Mesenchymal stem cell (in vitro differentiated cells and primary cell): ENCODE data around the gene TRIM36.

Experiments used
- DNase-seq: peaks from one replicate; pipeline ENCODE4 v3.0.0-alpha.2; 2013
- H2AFZ ChIP-seq: one replicate; pipeline ENCODE4 v1.6.1; 2013; ENCODE audit warnings: low read depth, mild to moderate bottlenecking, control low read depth, inconsistent platforms, low read length, moderate library complexity
- H2AK5ac ChIP-seq: 2 replicates; pipeline ENCODE4 v1.6.1; 2013; ENCODE audit warnings: low read length, moderate library complexity, mild to moderate bottlenecking, inconsistent platforms; ENCODE audit not compliant: severe bottlenecking
- H2BK120ac ChIP-seq: one replicate; pipeline ENCODE4 v1.6.1; 2013; ENCODE audit warnings: low read depth, mild to moderate bottlenecking, inconsistent platforms, low read length, moderate library complexity
- H2BK12ac ChIP-seq, 2 experiments: one replicate each; pipeline ENCODE4 v1.6.1; 2013; ENCODE audit warnings: inconsistent platforms in 2 of 2, low read length in 2 of 2, mild to moderate bottlenecking in 2 of 2, moderate library complexity in 2 of 2, control low read depth in 1 of 2
- H2BK15ac ChIP-seq: one replicate; pipeline ENCODE4 v1.6.1; 2013; ENCODE audit warnings: mild to moderate bottlenecking, low read depth, inconsistent platforms; ENCODE audit not compliant: poor library complexity, severe bottlenecking
- H2BK5ac ChIP-seq: 2 replicates; pipeline ENCODE4 v1.6.1; 2013; ENCODE audit warnings: low read depth, mild to moderate bottlenecking, low read length, control low read depth, inconsistent platforms; ENCODE audit not compliant: poor library complexity, severe bottlenecking
- H3K14ac ChIP-seq, 2 experiments: one replicate each; pipeline ENCODE4 v1.6.1; 2013; ENCODE audit warnings: inconsistent platforms in 2 of 2, low read length in 2 of 2, control low read depth in 1 of 2, mild to moderate bottlenecking in 1 of 2, moderate library complexity in 1 of 2
- H3K18ac ChIP-seq, 2 experiments: one replicate each; pipeline ENCODE4 v1.6.1; 2013; ENCODE audit warnings: inconsistent platforms in 2 of 2, low read length in 2 of 2, control low read depth in 1 of 2, low read depth in 1 of 2, mild to moderate bottlenecking in 1 of 2
- H3K23ac ChIP-seq, 2 experiments: one replicate each; pipeline ENCODE4 v1.6.1; 2013; ENCODE audit warnings: inconsistent platforms in 2 of 2, low read length in 2 of 2, mild to moderate bottlenecking in 2 of 2, moderate library complexity in 2 of 2, control low read depth in 1 of 2
- H3K27ac ChIP-seq: 2 replicates; pipeline ENCODE4 v1.5.1; 2013; ENCODE audit warnings: mild to moderate bottlenecking, moderate library complexity, low read length, control low read depth, inconsistent platforms; ENCODE audit not compliant: poor library complexity, severe bottlenecking
- H3K27me3 ChIP-seq, 2 experiments: 2 replicates each; pipeline versions ENCODE4 v1.6.1 to v1.7.0; 2013; ENCODE audit warnings: low read length in 2 of 2, mild to moderate bottlenecking in 2 of 2, moderate library complexity in 2 of 2, control low read depth in 1 of 2, inconsistent platforms in 1 of 2; ENCODE audit not compliant: control insufficient read depth in 1 of 2, insufficient read depth in 1 of 2
- H3K36me3 ChIP-seq, 2 experiments: 2 replicates each; pipeline versions ENCODE4 v1.6.1 to v1.7.0; 2013; ENCODE audit warnings: low read length in 2 of 2, control low read depth in 1 of 2, inconsistent platforms in 1 of 2, low read depth in 1 of 2, mild to moderate bottlenecking in 1 of 2; ENCODE audit not compliant: insufficient read depth in 2 of 2, control insufficient read depth in 1 of 2
- H3K4ac ChIP-seq, 2 experiments: one replicate each; pipeline ENCODE4 v1.6.1; 2013; ENCODE audit warnings: inconsistent platforms in 2 of 2, low read length in 2 of 2, mild to moderate bottlenecking in 2 of 2, moderate library complexity in 2 of 2, control low read depth in 1 of 2, low read depth in 1 of 2
- H3K4me1 ChIP-seq: 2 replicates; pipeline ENCODE4 v1.6.1; 2013; ENCODE audit warnings: low read depth, low read length, control low read depth; ENCODE audit not compliant: control insufficient read depth, insufficient read depth
- H3K4me2 ChIP-seq: 2 replicates; pipeline ENCODE4 v1.6.1; 2013; ENCODE audit warnings: low read length, mild to moderate bottlenecking, inconsistent platforms; ENCODE audit not compliant: poor library complexity, severe bottlenecking
- H3K4me3 ChIP-seq, 2 experiments: 2 replicates each; pipeline versions ENCODE4 v1.5.1 to v1.7.0; 2013; ENCODE audit warnings: low read length in 2 of 2, mild to moderate bottlenecking in 2 of 2, control low read depth in 1 of 2, low read depth in 1 of 2; ENCODE audit not compliant: insufficient read depth in 1 of 2
- H3K79me1 ChIP-seq: replicated peaks from 2 replicates; pipeline ENCODE4 v1.6.1; 2013; ENCODE audit warnings: mild to moderate bottlenecking, control low read depth, low read length, inconsistent platforms; ENCODE audit not compliant: poor library complexity, severe bottlenecking
- H3K9ac ChIP-seq: 2 replicates; pipeline ENCODE4 v1.7.0; 2013; ENCODE audit warnings: mild to moderate bottlenecking, low read length, moderate library complexity
- H3K9me3 ChIP-seq: 2 replicates; pipeline ENCODE4 v1.7.0; 2013; ENCODE audit warnings: mild to moderate bottlenecking, low read length; ENCODE audit not compliant: control insufficient read depth
- H4K8ac ChIP-seq: one replicate; pipeline ENCODE4 v1.6.1; 2013; ENCODE audit warnings: inconsistent platforms, mild to moderate bottlenecking, low read length, moderate library complexity
- H4K91ac ChIP-seq: one replicate; pipeline ENCODE4 v1.6.1; 2013; ENCODE audit warnings: mild to moderate bottlenecking, low read length, inconsistent platforms
- WGBS: methylation state at CpG from one replicate; pipeline ENCODE4 v1.1.7; 2013; ENCODE audit warnings: mixed read lengths; 5-methylcytosine and 5-hydroxymethylcytosine counted together

Gene TRIM36

GRCh38 chr5:115191474-115192031 is 21.8 kb upstream of the TRIM36 start:
- Histone ChIP-seq H3K23ac (no peak overlapping the region), H2BK5ac (no peak overlapping the region), H3K4me1 (no peaks in the 10 kb centered on the region), H4K8ac (no peak overlapping the region), H2BK12ac (no peak overlapping the region), H2AFZ (no peak overlapping the region), H3K27ac (no peak overlapping the region), H3K4ac (no peak overlapping the region), H3K14ac (no peak overlapping the region), H3K27me3 (no peaks in the 10 kb centered on the region), H3K79me1 (no peaks in the 10 kb centered on the region), H4K91ac (no peak overlapping the region), H2BK15ac (no peak overlapping the region), H3K4me3 (no peak overlapping the region), H3K9me3 (no peaks in the 10 kb centered on the region), H3K9ac (no peak overlapping the region), H3K18ac (no peak overlapping the region), H3K4me2 (no peak overlapping the region), H3K36me3 (peaks cover 0 to 3% of the 10 kb centered on the region in 2 experiments), H2BK120ac (no peak overlapping the region), H2AK5ac (no peak overlapping the region)
- DNase-seq: no peak
- WGBS: 92% methylated on average over 8 of the region's 8 CpGs

- Histone ChIP-seq H3K4me2 (no peak overlapping the region), H2BK12ac (no peak overlapping the region), H2BK120ac (no peak overlapping the region), H3K9ac (no peak overlapping the region), H4K8ac (no peak overlapping the region), H3K4me3 (no peak overlapping the region), H3K18ac (no peak overlapping the region), H3K79me1 (no peaks in the 10 kb centered on the region), H3K4ac (no peak overlapping the region), H3K4me1 (no peaks in the 10 kb centered on the region), H3K9me3 (no peaks in the 10 kb centered on the region), H3K27ac (no peak overlapping the region), H2BK5ac (no peak overlapping the region), H3K14ac (no peak overlapping the region), H2BK15ac (no peak overlapping the region), H2AFZ (no peak overlapping the region), H3K23ac (no peak overlapping the region), H2AK5ac (no peak overlapping the region), H3K36me3 (no peaks in the 10 kb centered on the region), H3K27me3 (no peaks in the 10 kb centered on the region), H4K91ac (no peak overlapping the region)
- WGBS: 93% methylated on average over 3 of the region's 4 CpGs
- no peak for DNase-seq
These were observed 20.7 kb upstream of the TRIM36 start for GRCh38 chr5:115190388-115190787.

GRCh38 chr5:115189866-115190265 is 20.2 kb upstream of the TRIM36 start:
- DNase-seq: no peak
- H3K4me2 ChIP-seq: no peak overlapping the region
- H2BK120ac ChIP-seq: no peak overlapping the region
- H3K79me1 ChIP-seq: no peaks in the 10 kb centered on the region
- H4K91ac ChIP-seq: no peak overlapping the region
- H2BK5ac ChIP-seq: no peak overlapping the region
- no peak overlapping the region for H2AK5ac ChIP-seq
- no peaks in the 10 kb centered on the region for H3K27me3 ChIP-seq
- H3K27ac ChIP-seq: no peak overlapping the region
- H3K23ac ChIP-seq: no peak overlapping the region
- H3K14ac ChIP-seq: no peak overlapping the region
- H3K36me3 ChIP-seq: no peaks in the 10 kb centered on the region
- no peaks in the 10 kb centered on the region for H3K9me3 ChIP-seq
- 65% methylated on average over 2 of the region's 2 CpGs for WGBS
- H3K18ac ChIP-seq: no peak overlapping the region
- no peak overlapping the region for H2BK12ac ChIP-seq
- H3K9ac ChIP-seq: no peak overlapping the region
- H2AFZ ChIP-seq: no peak overlapping the region
- H2BK15ac ChIP-seq: no peak overlapping the region
- H3K4ac ChIP-seq: no peak overlapping the region
- H4K8ac ChIP-seq: no peak overlapping the region
- H3K4me3 ChIP-seq: no peak overlapping the region
- no peaks in the 10 kb centered on the region for H3K4me1 ChIP-seq

- H4K91ac ChIP-seq: no peak overlapping the region
- H3K4ac ChIP-seq: no peak overlapping the region
- no peak overlapping the region for H3K27ac ChIP-seq
- no peak for DNase-seq
- no peak overlapping the region for H3K18ac ChIP-seq
- no peaks in the 10 kb centered on the region for H3K79me1 ChIP-seq
- peaks cover 7 to 22% of the 10 kb centered on the region in 2 experiments for H3K27me3 ChIP-seq
- H3K9ac ChIP-seq: no peak overlapping the region
- no peak overlapping the region for H2AFZ ChIP-seq
- no peak overlapping the region for H2AK5ac ChIP-seq
- H3K4me2 ChIP-seq: no peak overlapping the region
- no peak overlapping the region for H2BK120ac ChIP-seq
- no peaks in the 10 kb centered on the region for H3K36me3 ChIP-seq
- H3K4me3 ChIP-seq: no peak overlapping the region
- no peaks in the 10 kb centered on the region for H3K9me3 ChIP-seq
- H2BK12ac ChIP-seq: no peak overlapping the region
- H4K8ac ChIP-seq: no peak overlapping the region
- no peak overlapping the region for H2BK5ac ChIP-seq
- H3K23ac ChIP-seq: no peak overlapping the region
- H2BK15ac ChIP-seq: no peak overlapping the region
- H3K14ac ChIP-seq: no peak overlapping the region
- H3K4me1 ChIP-seq: no peaks in the 10 kb centered on the region
These were observed 17.1 kb upstream of the TRIM36 start for GRCh38 chr5:115186794-115187193.
